Lung (tissue), 12 donors: ENCODE data around the gene SIAH1. TPM values are rescaled to one million over a fixed set of nuclear protein-coding genes. Genes with fewer than 3 reads are reported as not detected.

ENCODE experiments used
- ATAC-seq: fragments of 200-7000 bp; cut with Tn5 transposase; one replicate; pipeline ENCODE4 v1.9.1; 2020; ENCODE audit warnings: moderate number of reproducible peaks; ENCODE audit not compliant: insufficient read depth, low FRiP score
- DNase-seq, 3 donors: peaks; one replicate each; pipeline ENCODE4 v3.0.0-alpha.2; 2013 to 2017
- H3K27ac ChIP-seq, 2 donors: one replicate each; pipeline ENCODE4 v1.5.1; 2013; ENCODE audit warnings: mild to moderate bottlenecking in 2 of 2, moderate library complexity in 2 of 2, control low read depth in 1 of 2, inconsistent platforms in 1 of 2, low read depth in 1 of 2, low read length in 1 of 2
- H3K27me3 ChIP-seq, 3 donors: one replicate each; pipeline ENCODE4 v1.5.1; 2013; ENCODE audit warnings: low read length in 2 of 3; ENCODE audit not compliant: control insufficient read depth in 3 of 3, insufficient read depth in 3 of 3
- H3K36me3 ChIP-seq, 4 donors: one replicate each; pipeline ENCODE4 v1.5.1; 2013; ENCODE audit warnings: low read length in 4 of 4, mild to moderate bottlenecking in 1 of 4, moderate library complexity in 1 of 4; ENCODE audit not compliant: control insufficient read depth in 4 of 4, insufficient read depth in 4 of 4
- H3K4me1 ChIP-seq, 5 donors: one replicate each; pipeline ENCODE4 v1.5.1; 2013; ENCODE audit warnings: low read length in 5 of 5, mild to moderate bottlenecking in 2 of 5, moderate library complexity in 1 of 5; ENCODE audit not compliant: control insufficient read depth in 5 of 5, insufficient read depth in 5 of 5
- H3K4me3 ChIP-seq: one replicate; pipeline ENCODE4 v1.5.1; 2013; ENCODE audit warnings: mild to moderate bottlenecking, control low read depth, moderate library complexity
- H3K9ac ChIP-seq, 2 donors: one replicate each; pipeline ENCODE4 v1.5.1; 2013; ENCODE audit warnings: low read length in 2 of 2, control low read depth in 1 of 2; ENCODE audit not compliant: insufficient read depth in 1 of 2
- H3K9me3 ChIP-seq, 4 donors: one replicate each; pipeline ENCODE4 v1.5.1; 2013; ENCODE audit warnings: low read length in 3 of 4, mild to moderate bottlenecking in 1 of 4, moderate library complexity in 1 of 4; ENCODE audit not compliant: control insufficient read depth in 4 of 4, insufficient read depth in 3 of 4
- WGBS, 2 donors: extraction: QIAGEN DNeasy Blood & Tissue Kit; methylation state at CpG; one replicate each; pipeline ENCODE4 v1.1.7; 2013; 5-methylcytosine and 5-hydroxymethylcytosine counted together
- polyA plus RNA-seq, 2 donors: library from polyadenylated mRNA; stranded (reverse); fragments of 200-250 nt; gene quantifications; one replicate each; pipeline ENCODE4 v1.2.1, GENCODE V29; 2013
- total RNA-seq, 2 donors: library from RNA; depleted of rRNA in 1 of 2; stranded (reverse); fragments of >200 nt in 1 of 2; gene quantifications; one replicate each; pipeline ENCODE4 v1.2.1, GENCODE V29; 2014 to 2021
- TF ChIP-seq, protein P1 (sequence below): IDR thresholded peaks from 2 replicates; pipeline ENCODE4 v1.5.1; 2012; ENCODE audit warnings: mild to moderate bottlenecking; ENCODE audit errors: control extremely low read depth, extremely low read depth
- donor health status: control.
- donor health status: control.
- donor health status: Bipolar disorder and iron deficiency.
- donor health status: healthy.
- donor health status: DM: yes; HTN: yes; CAD: no.

The SIAH1 gene
- total and polyA plus RNA-seq, 4 donors = 15.6 to 53.2 (median 19.2) TPM

DNA sequence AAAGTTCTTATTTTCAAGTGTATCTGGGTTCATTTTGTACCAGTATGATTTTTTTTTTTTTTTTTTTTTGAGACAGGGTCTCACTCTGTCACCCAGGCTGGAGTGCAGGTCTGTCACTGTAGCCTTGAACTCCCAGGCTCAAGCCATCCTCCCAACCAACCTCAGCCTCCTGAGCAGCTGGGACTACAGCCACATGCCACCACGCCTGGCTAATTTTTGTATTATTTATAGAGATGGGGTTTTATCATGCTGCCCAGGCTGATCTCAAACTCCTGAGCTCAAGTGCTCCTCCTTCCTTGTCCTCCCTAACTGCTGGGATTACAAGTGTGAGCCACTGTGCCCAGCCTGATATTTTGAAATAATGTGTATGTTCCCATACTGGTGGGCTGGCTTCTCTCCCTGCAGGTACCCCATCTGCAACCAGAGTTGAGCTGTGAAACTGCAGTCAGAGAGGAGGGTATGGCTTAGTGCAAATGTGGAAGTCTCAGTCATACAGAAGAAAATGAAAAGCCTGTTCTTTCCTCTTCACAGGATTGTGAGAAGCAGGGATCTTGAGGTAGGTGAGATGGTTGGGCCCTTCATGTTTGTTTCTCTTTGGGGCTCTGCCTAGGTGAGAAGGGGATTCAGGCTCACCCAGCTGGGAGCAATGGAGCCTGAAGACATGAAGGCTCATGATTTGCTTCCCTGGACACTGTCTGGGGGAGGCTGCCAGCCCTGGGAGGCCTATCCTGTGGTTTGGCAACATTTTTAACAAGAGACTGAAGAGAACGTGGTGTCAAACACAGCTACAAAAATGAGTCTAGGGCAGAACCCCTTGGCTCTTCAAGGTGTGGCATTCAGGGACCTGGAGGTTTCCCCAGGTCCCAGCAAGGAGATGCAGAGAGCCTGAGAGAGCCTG, 41.3 kb upstream of the SIAH1 start:
- TF ChIP-seq, protein P1, sequence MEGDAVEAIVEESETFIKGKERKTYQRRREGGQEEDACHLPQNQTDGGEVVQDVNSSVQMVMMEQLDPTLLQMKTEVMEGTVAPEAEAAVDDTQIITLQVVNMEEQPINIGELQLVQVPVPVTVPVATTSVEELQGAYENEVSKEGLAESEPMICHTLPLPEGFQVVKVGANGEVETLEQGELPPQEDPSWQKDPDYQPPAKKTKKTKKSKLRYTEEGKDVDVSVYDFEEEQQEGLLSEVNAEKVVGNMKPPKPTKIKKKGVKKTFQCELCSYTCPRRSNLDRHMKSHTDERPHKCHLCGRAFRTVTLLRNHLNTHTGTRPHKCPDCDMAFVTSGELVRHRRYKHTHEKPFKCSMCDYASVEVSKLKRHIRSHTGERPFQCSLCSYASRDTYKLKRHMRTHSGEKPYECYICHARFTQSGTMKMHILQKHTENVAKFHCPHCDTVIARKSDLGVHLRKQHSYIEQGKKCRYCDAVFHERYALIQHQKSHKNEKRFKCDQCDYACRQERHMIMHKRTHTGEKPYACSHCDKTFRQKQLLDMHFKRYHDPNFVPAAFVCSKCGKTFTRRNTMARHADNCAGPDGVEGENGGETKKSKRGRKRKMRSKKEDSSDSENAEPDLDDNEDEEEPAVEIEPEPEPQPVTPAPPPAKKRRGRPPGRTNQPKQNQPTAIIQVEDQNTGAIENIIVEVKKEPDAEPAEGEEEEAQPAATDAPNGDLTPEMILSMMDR = no peak
- H3K4me3 ChIP-seq = no peak overlapping the region
- no peaks in the 10 kb centered on the region for H3K27me3 ChIP-seq
- WGBS, 2 donors = 74 to 84% methylated on average over 2 of the region's 2 CpGs
- H3K36me3 ChIP-seq = no peaks in the 10 kb centered on the region
- peaks cover 0 to 2% (median 0%) of the 10 kb centered on the region in 4 donors for H3K9me3 ChIP-seq
- no peak overlapping the region for H3K9ac ChIP-seq
- no peaks in the 10 kb centered on the region for H3K4me1 ChIP-seq
- DNase-seq = no peak
- ATAC-seq = no peak
- H3K27ac ChIP-seq = no peak overlapping the region

DNA sequence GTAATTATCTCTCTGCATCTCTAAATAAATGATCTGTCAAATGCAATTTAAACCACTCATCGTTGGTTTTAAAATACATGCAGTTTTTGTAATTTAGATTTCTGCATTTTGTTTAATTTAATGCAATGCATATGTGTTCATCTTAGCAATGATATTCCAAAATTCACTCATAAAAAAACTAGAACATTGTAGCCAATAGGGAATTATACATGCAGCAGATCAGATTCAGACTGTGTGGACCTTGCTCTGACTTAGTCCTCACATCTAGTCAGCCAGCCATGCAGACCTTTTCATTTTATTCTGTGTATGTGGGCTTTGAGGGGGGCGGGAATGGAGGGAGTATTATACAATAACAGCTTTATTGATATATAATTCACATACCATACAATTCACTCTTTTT, 37.3 kb upstream of the SIAH1 start:
- Histone ChIP-seq H3K27me3 (no peaks in the 10 kb centered on the region), H3K4me1 (no peaks in the 10 kb centered on the region), H3K36me3 (no peaks in the 10 kb centered on the region), H3K9me3 (no peaks in the 10 kb centered on the region), H3K9ac (no peak overlapping the region), H3K4me3 (no peak overlapping the region), H3K27ac (no peak overlapping the region)
- DNase-seq (no peak), ATAC-seq (no peak)
- WGBS, 2 donors = 81 to 90% methylated on average over 2 of the region's 2 CpGs
- TF ChIP-seq, protein P1 = no peak

DNA sequence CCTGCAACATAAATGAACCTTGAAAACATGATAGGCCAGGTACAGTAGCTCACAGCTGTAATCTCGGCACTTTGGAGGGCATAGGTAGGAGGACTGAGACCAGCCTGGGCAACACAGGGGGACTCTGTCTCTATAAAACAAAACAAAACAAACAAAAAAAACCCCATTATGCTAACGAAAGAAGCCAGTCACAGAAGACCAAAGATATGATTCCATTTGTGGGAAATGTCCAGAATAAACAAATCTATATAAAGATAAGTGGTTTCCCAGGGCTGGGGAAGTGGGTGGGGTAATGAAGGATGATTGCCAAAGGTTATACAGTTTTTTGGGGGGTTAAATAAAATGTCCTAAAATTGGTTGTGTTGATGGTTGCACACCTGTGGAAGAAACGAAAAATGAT, 36.5 kb upstream of the SIAH1 start:
- TF ChIP-seq, protein P1 = no peak
- H3K9ac ChIP-seq = no peak overlapping the region
- H3K4me3 ChIP-seq = no peak overlapping the region
- H3K4me1 ChIP-seq = no peaks in the 10 kb centered on the region
- DNase-seq (no peak), ATAC-seq (no peak)
- no peaks in the 10 kb centered on the region for H3K27me3 ChIP-seq
- no peaks in the 10 kb centered on the region for H3K36me3 ChIP-seq
- H3K9me3 ChIP-seq = no peaks in the 10 kb centered on the region
- 68 to 86% methylated on average over 3 of the region's 3 CpGs for WGBS, 2 donors
- H3K27ac ChIP-seq = no peak overlapping the region
